H7 (cell line): ENCODE measurements around the gene PATJ. TPM values are rescaled to one million over a fixed set of nuclear protein-coding genes. Genes with fewer than 3 reads are reported as not detected.
"Not testable (repeated sequence)": the region's sequence is repeated elsewhere in the genome, so short reads cannot be mapped to it uniquely, and the experiment has no call there.

Experiments used
- DNase-seq: peaks from one replicate; pipeline ENCODE4 v3.0.0; 2012
- H3K27me3 ChIP-seq: 2 replicates; pipeline ENCODE4 v1.6.0; 2011; ENCODE audit warnings: mild to moderate bottlenecking, low read length; ENCODE audit not compliant: control insufficient read depth, insufficient read depth
- H3K36me3 ChIP-seq: replicated peaks from 2 replicates; pipeline ENCODE4 v1.5.1; 2011; ENCODE audit warnings: low read length; ENCODE audit not compliant: control insufficient read depth, insufficient read depth
- H3K4me3 ChIP-seq: 2 replicates; pipeline ENCODE4 v1.5.1; 2011; ENCODE audit warnings: low read depth, mild to moderate bottlenecking, control low read depth, low read length, moderate library complexity; ENCODE audit not compliant: insufficient read depth
- total RNA-seq: library from RNA; depleted of rRNA; stranded (reverse); fragments of >200 nt; shearing (Covaris generic); gene quantifications from 2 replicates; pipeline ENCODE4 v1.2.3, GENCODE V29; 2014

Gene PATJ
- total RNA-seq, 1 experiment from 2014 or later: 15.8 TPM

DNA sequence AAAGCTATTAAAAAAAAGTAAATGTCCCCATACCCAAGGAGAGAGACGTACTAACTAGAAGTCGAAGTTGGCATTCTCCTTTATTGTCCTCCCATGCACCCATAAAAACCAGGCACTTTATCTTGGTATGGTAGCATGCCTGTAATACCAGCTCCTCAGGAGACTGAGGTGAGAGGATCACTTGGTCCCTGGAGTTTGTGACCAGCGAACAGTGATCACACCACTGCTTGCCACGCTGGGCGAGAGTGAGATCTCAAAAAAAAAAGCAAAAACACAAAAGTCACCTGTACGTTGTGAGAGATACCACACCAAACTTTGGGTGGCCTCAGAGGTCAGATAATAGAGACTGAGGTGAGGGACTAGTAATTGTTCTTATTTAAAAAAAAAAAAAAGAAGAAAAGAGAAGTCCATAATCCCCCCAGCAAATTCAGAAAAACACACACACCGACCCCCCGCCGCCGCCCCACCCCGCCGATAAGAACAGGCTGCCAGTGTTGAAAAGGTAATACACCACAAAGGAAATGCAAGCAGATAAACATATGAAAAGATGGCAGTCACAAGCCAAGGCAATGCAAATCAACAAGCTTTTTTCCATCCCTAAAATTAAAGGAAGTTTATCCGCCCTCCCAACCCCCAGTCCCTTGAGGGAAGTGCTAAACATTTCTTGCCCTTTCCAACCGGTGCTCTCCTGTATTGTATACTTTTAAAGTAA is 455.9 kb downstream of the PATJ start:
- peak; percentile 73 for DNase-seq

DNA sequence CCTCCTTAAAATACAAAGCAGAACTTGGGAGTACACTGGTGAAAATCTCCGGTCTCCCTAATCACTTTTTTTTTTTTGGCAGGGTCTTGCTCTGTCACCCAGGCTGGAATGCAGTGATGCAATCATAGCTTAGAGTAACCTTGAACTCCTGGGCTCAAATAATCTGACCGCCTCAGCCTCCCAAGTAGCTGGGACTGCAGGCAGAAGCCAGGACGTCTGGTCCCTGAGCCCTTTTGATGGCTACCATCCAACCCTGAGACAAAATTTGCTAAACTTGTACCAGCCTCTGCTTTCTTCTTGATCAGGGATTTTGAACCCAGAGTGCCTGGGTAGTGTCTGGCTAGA is 456.5 kb downstream of the PATJ start:
- no peak for DNase-seq
- H3K4me3 ChIP-seq: peak overlapping the region; percentile 44
- peaks cover 35% of the 10 kb centered on the region for H3K36me3 ChIP-seq
- H3K27me3 ChIP-seq: no peaks in the 10 kb centered on the region

More for the DNA sequence above, 455.9 kb downstream of the PATJ start:
- Histone ChIP-seq H3K27me3 (no peaks in the 10 kb centered on the region), H3K4me3 (peak overlapping the region; percentile 44), H3K36me3 (peaks cover 34% of the 10 kb centered on the region)

DNA sequence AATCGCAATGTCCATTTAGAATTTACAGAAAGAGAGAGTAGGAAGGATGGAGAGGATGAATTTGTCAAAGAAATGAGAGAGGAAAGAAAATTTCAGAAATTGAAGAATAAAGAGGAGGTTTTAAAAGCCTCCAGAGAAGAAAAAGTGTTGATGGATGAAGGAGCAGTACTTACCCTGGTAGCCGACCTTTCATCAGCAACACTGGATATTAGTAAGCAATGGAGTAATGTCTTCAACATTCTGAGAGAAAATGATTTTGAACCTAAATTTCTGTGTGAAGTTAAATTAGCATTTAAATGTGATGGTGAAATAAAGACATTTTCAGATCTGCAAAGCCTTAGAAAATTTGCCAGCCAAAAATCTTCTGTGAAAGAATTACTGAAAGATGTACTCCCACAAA is 464.9 kb downstream of the PATJ start:
- peaks cover 51% of the 10 kb centered on the region for H3K36me3 ChIP-seq
- no peak for DNase-seq
- no peak overlapping the region for H3K4me3 ChIP-seq
- H3K27me3 ChIP-seq: no peaks in the 10 kb centered on the region

DNA sequence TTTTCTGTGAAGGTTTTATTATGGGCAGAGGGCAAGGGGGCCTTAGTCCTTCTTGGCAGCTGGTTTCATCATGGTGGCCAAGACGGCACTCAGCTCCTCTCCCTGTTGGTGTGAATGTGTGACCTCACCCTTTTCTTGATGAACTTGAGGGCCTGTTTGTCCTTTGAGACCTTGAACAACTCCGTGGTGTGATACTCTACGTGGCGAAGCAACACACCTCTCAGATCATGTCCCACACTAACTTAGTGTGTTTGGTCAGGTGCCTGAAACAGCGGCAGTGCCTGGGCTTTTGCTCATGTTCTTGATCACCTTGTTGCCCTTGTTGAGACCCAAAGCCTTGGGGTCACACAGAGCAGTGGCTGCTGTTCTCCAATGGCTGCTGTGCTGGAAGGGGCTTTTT is 465.8 kb downstream of the PATJ start:
- Histone ChIP-seq H3K4me3 (no peak overlapping the region), H3K36me3 (peaks cover 44% of the 10 kb centered on the region), H3K27me3 (no peaks in the 10 kb centered on the region)
- no peak for DNase-seq

DNA sequence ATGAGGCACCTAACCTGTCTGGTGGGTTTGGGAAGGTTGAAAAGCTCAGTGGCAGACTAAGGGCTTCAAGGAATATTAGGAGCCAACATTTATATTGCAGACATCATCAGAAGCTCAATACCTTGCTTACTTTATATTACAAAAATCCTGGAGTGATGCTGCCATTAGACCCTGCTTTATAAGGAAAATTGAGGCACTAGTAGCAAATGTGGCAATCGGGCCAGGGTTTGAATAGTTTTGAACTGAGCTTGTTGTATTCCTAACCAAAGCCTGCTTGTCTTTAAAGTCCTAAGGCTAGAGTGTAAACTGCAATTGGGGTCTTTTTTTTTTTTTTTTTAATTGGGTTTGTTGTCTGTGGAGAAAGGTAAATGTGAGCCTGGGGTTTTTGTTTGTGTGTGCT is 466.7 kb downstream of the PATJ start:
- DNase-seq: no peak
- no peaks in the 10 kb centered on the region for H3K27me3 ChIP-seq

DNA sequence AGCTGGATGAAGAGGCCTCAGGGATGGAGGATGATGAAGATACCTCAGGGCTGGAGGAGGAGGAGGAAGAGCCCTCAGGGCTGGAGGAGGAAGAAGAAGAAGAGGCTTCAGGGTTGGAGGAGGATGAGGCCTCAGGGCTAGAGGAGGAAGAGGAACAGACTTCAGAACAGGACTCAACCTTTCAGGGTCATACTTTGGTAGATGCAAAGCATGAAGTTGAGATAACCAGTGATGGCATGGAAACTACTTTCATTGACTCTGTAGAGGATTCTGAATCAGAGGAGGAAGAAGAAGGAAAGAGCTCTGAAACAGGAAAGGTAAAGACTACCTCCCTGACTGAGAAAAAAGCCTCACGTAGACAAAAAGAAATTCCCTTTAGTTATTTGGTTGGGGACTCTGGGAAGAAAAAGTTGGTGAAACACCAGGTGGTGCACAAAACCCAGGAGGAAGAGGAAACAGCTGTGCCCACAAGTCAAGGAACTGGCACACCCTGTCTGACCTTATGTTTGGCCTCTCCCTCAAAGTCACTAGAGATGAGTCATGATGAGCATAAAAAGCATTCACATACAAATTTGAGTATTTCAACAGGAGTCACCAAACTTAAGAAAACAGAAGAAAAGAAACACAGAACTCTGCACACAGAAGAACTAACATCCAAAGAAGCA is 467.8 kb downstream of the PATJ start:
- Histone ChIP-seq H3K27me3 (no peaks in the 10 kb centered on the region), H3K4me3 (no peak overlapping the region), H3K36me3 (peaks cover 35% of the 10 kb centered on the region)
- no peak for DNase-seq

More for the DNA sequence above, 466.7 kb downstream of the PATJ start:
- H3K4me3 ChIP-seq: no peak overlapping the region
- peaks cover 40% of the 10 kb centered on the region for H3K36me3 ChIP-seq

DNA sequence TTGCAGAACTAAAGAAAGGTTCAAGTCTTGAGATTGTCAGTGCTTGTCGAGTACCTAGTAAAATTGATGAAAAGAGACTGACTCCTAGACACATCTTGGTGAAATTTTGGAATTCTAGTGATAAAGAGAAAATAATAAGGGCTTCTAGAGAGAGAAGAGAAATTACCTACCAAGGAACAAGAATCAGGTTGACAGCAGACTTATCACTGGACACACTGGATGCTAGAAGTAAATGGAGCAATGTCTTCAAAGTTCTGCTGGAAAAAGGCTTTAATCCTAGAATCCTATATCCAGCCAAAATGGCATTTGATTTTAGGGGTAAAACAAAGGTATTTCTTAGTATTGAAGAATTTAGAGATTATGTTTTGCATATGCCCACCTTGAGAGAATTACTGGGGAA is 468.7 kb downstream of the PATJ start:
- no peaks in the 10 kb centered on the region for H3K27me3 ChIP-seq
- peaks cover 32% of the 10 kb centered on the region for H3K36me3 ChIP-seq
- no peak for DNase-seq
- H3K4me3 ChIP-seq: no peak overlapping the region

DNA sequence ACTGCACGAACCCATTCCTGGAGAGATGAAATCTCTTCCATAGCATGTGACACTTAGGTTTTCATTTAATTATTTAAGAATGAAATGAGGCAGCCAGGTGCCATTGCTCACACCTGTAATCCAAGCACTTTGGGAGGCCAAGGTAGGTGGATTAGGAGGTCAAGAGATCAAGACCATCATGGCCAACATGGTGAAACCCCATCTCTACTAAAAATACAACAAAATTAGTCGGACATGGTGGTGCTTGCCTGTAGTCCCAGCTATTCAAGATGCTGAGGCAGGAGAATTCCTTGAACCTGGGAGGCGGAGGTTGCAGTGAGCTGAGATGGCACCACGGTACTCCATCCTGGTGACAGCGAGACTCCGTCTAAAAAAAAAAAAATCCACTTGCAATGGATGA is 470.1 kb downstream of the PATJ start:
- Histone ChIP-seq H3K4me3 (no peak overlapping the region), H3K36me3 (peaks cover 28% of the 10 kb centered on the region)

DNA sequence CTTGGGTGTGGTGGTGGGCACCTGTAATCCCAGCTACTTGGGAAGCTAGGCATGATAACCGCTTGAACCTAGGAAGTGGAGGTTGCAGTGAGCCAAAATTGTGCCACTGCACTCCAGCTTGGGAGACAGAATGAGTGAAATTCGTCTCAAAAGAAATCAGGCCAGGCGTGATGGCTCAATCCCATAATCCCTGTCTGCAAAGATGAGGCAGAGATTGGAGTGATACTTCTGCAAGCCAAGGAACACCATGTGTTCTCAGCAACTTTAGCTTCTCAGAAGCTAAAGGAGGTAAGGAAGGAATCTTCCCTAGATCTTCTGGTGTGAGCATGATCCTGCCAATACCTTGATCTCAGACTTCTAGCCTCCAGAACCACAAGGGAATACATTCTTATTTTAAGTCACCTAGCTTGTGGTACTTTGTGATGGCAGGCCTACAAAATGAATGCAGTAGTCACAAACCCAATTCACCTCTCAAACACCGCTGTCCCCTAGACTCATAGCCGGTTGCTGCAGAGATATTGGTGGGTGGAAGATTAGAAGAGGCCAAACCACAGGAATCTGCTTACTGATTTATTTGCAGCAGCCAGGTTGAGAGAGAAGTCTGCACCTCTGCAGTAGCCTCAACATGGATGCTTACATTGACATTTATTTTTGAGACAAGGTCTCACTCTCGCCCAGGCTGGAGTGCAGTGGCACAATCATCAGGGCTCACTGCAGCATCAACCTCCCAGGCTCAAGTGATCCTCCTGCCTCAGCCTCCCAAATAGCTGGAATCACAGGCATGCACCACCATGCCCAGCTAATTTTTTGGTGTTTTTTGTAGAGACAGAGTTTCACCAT is 471.0 kb downstream of the PATJ start:
- Histone ChIP-seq H3K27me3 (no peaks in the 10 kb centered on the region), H3K36me3 (peaks cover 26% of the 10 kb centered on the region), H3K4me3 (no peak overlapping the region)
- no peak for DNase-seq

More for the DNA sequence above, 470.1 kb downstream of the PATJ start:
- H3K27me3 ChIP-seq: no peaks in the 10 kb centered on the region
- no peak for DNase-seq

DNA sequence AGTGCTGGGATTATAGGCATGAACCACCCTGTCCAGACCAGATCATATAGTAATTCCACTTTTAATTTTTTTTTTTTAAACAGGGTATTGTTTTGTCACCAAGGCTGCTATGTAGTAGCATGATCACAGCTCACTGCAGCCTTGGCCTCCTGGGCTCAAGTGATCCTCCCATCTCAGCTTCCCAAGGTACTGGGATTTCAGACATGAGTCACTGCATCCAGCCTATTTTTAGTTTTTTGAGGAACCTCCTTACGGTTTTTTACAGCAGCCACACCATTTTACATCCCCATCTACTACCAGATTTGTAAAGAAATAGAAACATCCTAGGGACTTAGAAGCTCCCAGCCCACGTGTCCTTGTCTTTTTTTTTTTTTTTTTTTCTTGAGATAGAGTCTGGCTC is 476.3 kb downstream of the PATJ start:
- no peaks in the 10 kb centered on the region for H3K27me3 ChIP-seq
- DNase-seq: no peak
- H3K4me3 ChIP-seq: no peak overlapping the region
- H3K36me3 ChIP-seq: peaks cover 3% of the 10 kb centered on the region

DNA sequence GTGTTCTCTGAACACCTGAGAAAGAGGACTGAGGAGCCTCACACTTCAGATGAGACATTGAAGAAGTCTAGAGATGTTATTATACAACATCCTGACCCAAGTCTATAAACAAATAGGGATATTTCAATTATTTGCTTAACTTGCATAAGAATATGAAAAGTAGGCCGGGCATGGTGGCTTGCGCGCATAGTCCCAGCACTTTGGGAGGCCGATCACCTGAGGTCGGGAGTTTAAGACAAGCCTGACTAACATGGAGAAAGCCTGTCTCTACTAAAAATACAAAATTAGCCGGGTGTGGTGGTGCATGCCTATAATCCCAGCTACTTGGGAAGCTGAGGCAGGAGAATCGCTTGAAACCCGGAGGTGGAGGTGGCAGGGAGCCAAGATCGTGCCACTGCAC is 478.2 kb downstream of the PATJ start:
- DNase-seq: not testable (repeated sequence)

DNA sequence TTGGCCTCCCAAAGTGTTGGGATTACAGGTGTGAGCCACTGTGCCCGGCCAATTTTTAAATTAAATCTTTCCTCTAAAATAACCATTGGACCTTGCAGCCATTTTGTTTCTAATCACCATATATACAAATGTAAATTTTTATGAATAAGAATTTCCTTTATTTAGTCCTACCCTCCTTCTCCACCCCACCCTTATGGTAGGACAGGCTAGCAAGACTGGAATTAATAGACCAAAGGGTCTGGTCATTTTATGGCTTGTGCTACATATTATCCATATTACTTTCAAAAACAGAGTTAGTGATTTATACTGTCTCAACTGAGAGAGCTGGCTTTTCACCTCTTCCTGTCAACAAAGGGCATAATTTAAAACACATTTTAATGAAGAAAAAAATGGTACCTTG is 478.9 kb downstream of the PATJ start:
- Histone ChIP-seq H3K36me3 (peaks cover 4% of the 10 kb centered on the region), H3K27me3 (no peaks in the 10 kb centered on the region), H3K4me3 (no peak overlapping the region)
- no peak for DNase-seq

More for the DNA sequence above, 478.2 kb downstream of the PATJ start:
- not testable (repeated sequence) for H3K36me3 ChIP-seq, H3K4me3 ChIP-seq, H3K27me3 ChIP-seq

DNA sequence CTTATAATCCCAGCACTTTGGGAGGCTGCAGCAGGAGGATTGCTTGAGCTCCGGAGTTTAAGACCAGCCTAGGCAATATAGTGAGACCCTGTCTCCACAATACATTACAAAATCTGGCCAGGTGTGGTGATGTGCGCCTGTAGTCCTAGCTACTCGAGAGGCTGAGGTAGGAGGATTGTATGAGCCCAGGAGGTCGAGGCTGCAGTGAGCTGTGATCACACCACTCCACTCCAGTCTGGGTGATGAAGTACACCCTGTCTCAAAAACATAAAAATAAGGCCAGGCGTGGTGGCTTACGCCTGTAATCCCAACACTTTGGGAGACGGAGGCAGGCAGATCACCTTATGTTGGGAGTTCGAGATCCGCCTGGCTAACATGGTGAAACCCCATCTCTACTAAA is 480.0 kb downstream of the PATJ start:
- Histone ChIP-seq H3K4me3 (no peak overlapping the region), H3K36me3 (peaks cover 8% of the 10 kb centered on the region), H3K27me3 (no peaks in the 10 kb centered on the region)
- no peak for DNase-seq

DNA sequence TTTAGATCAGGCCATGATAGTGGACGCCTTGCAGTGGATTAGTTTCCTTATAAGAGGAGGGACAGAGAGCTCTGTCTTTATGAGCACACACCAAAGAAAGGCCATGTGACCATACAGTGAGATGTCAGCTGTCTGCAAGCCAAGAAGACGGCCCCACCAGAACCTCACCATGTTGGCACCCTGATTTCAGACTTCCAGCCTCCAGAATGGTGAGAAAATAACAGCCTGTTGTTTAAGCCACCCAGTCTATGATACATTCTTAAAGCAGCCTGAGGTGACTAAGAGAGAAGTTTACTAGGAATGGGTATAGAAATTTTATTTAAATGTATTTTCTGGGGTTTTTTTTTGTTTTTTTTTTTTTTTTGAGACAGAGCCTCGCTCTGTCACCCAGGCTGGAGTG is 481.9 kb downstream of the PATJ start:
- no peak for DNase-seq
- no peak overlapping the region for H3K4me3 ChIP-seq
- no peaks in the 10 kb centered on the region for H3K27me3 ChIP-seq
- H3K36me3 ChIP-seq: peaks cover 15% of the 10 kb centered on the region

DNA sequence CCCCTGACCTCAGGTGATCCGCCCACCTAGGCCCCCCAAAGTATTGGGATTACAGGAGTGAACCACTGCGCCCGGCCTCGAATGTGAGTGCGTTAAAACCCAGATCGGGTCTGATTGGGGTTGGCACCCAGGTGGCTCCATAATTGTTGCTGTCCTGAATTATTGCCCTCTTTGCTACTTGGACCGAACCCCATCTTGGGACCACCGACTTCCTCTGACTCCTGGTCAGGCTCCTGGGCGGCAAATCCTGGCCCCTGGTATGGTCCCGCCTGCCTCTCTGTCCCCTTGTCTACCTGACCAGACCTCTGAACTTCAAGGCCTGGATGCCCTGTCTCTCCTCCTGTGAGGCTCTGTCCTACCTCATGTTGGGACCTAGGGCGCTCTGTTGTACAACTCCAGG is 485.2 kb downstream of the PATJ start:
- Histone ChIP-seq H3K36me3 (peaks cover 24% of the 10 kb centered on the region), H3K4me3 (no peak overlapping the region), H3K27me3 (no peaks in the 10 kb centered on the region)
- no peak for DNase-seq
